Caco-2 (cell line): ENCODE measurements around the gene STPG2. TPM values are rescaled to one million over a fixed set of nuclear protein-coding genes. Genes with fewer than 3 reads are reported as not detected.
"Not testable (repeated sequence)": the region's sequence is repeated elsewhere in the genome, so short reads cannot be mapped to it uniquely, and the experiment has no call there.

Experiments used
- BruUV-seq: library from RNA; stranded (reverse); fragments of 400-500 nt; replicated peaks from 2 replicates; lab custom pipeline; 2021; lab: Mats Ljungman, UMichigan
- CTCF ChIA-PET: fragments of 300-600 bp; sonication (Branson Sonifier 250); formaldehyde crosslinking; loops from one replicate; lab custom pipeline; 2022; ENCODE audit warnings: antibody characterized with exemption; lab: Charles Lee
- POLR2A ChIA-PET: fragments of 300-600 bp; sonication (Branson Sonifier 250); formaldehyde crosslinking; loops from one replicate; lab custom pipeline; 2022; ENCODE audit warnings: antibody characterized with exemption; lab: Charles Lee
- DNase-seq, 2 experiments: peaks; one replicate each; pipeline versions ENCODE4 v3.0.0 to v3.0.0-alpha.2; 2020 to 2022
- H3K27me3 ChIP-seq: replicated peaks from 2 replicates; pipeline ENCODE4 v1.6.0; 2011; ENCODE audit warnings: low read length; ENCODE audit not compliant: control insufficient read depth, insufficient read depth
- H3K36me3 ChIP-seq: 2 replicates; pipeline ENCODE4 v1.5.1; 2011; ENCODE audit warnings: low read length; ENCODE audit not compliant: control insufficient read depth, insufficient read depth
- H3K4me1 ChIP-seq: fragments of 250-450 bp; sonication (Bioruptor Pico); 2 replicates; pipeline ENCODE4 v1.5.1; 2020; ENCODE audit warnings: mild to moderate bottlenecking
- H3K4me3 ChIP-seq: 2 replicates; pipeline ENCODE4 v1.5.1; 2011; ENCODE audit warnings: low read depth, mild to moderate bottlenecking, control low read depth, low read length
- H3K9me3 ChIP-seq: fragments of 250-450 bp; sonication (Bioruptor Pico); 2 replicates; pipeline ENCODE4 v1.5.1; 2020; ENCODE audit warnings: mild to moderate bottlenecking, moderate library complexity
- H3K27ac Mint-ChIP-seq: one replicate; pipeline ENCODE4 v1.8.0; 2022; ENCODE audit warnings: mixed read lengths; ENCODE audit not compliant: unreplicated experiment
- H3K27me3 Mint-ChIP-seq: one replicate; pipeline ENCODE4 v1.8.0; 2022; ENCODE audit warnings: mixed read lengths; ENCODE audit not compliant: insufficient read depth, unreplicated experiment
- H3K36me3 Mint-ChIP-seq: one replicate; pipeline ENCODE4 v1.8.0; 2022; ENCODE audit warnings: mild to moderate bottlenecking, mixed read lengths; ENCODE audit not compliant: insufficient read depth, unreplicated experiment
- H3K4me1 Mint-ChIP-seq: one replicate; pipeline ENCODE4 v1.8.0; 2022; ENCODE audit warnings: low read depth, mixed read lengths; ENCODE audit not compliant: unreplicated experiment
- H3K4me3 Mint-ChIP-seq: one replicate; pipeline ENCODE4 v1.8.0; 2022; ENCODE audit warnings: mild to moderate bottlenecking, moderate library complexity, mixed read lengths; ENCODE audit not compliant: unreplicated experiment
- H3K9me3 Mint-ChIP-seq: one replicate; pipeline ENCODE4 v1.8.0; 2022; ENCODE audit warnings: mixed read lengths; ENCODE audit not compliant: unreplicated experiment
- intact Hi-C: fragments of 100-400 bp; cut with micrococcal nuclease; formaldehyde crosslinking; loops from one replicate; pipeline ENCODE4 v1.10.0; 2022; ENCODE audit not compliant: unreplicated experiment
- total RNA-seq: library from RNA; stranded (reverse); gene quantifications from 2 replicates; pipeline ENCODE4 v1.2.3, GENCODE V29; 2022
- TF ChIP-seq, protein P1 (sequence below), 2 experiments: fragments of 200-600 bp in 1 of 2; IDR thresholded peaks; 1 replicate in 1 of 2; 2 replicates in 1 of 2; pipeline versions ENCODE4 v1.5.1 to v1.8.0; 2011 to 2022; ENCODE audit warnings: antibody characterized with exemption in 1 of 2, control low read depth in 1 of 2, inconsistent platforms in 1 of 2, low read depth in 1 of 2, low read length in 1 of 2, mild to moderate bottlenecking in 1 of 2, moderate library complexity in 1 of 2; ENCODE audit not compliant: insufficient read depth in 1 of 2, severe bottlenecking in 1 of 2, unreplicated experiment in 1 of 2

The STPG2 gene
- total RNA-seq, 1 experiment from 2014 or later: not detected

DNA sequence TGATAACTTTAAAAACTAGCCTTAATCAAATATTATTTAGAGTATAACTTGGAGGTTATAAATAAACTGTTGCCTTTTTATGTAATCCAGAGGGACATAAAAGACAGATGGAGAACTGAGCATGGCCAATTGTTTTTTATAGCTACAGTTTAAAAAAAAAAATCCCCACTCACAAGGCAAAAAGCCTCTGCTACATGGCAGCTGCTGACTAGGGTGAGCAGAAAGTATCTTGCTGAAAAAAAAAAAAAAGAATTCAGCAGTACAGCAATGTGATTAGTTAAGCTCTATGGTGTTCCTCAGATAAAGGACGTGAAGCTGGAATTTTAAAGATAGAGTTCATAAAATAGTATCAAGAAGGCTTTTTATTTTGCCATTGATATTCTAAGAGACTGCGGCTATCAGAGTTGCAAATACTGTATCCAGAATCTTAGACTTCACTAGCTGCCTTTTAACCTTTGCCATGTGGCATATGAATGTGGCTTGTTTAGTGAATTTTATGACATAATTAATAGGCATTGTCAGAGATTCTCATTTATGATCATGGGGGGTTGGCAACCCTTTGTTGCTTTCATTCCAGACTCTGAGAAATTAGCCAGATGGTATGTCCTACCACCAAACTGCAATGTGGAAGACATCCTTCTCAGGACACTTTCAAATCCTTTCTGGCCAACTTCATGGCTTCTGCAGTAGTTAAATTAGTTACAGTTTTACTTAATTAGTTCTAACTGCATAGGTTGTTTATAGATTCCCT is 498.0 kb downstream of the STPG2 start:
- Mint-ChIP-seq H3K27me3 (no peaks in the 10 kb centered on the region), H3K27ac (no peak overlapping the region), H3K36me3 (no peaks in the 10 kb centered on the region), H3K4me3 (no peak overlapping the region), H3K9me3 (no peaks in the 10 kb centered on the region), H3K4me1 (no peaks in the 10 kb centered on the region)
- POLR2A ChIA-PET: no interaction called here
- no peak overlapping the region for H3K4me3 ChIP-seq
- no peaks in the 10 kb centered on the region for H3K9me3 ChIP-seq
- no peaks in the 10 kb centered on the region for H3K27me3 ChIP-seq
- no TSS peak for BruUV-seq
- intact Hi-C loops: no loop called here
- no peaks in the 10 kb centered on the region for H3K4me1 ChIP-seq
- CTCF ChIA-PET: no interaction called here
- TF ChIP-seq, protein P1, sequence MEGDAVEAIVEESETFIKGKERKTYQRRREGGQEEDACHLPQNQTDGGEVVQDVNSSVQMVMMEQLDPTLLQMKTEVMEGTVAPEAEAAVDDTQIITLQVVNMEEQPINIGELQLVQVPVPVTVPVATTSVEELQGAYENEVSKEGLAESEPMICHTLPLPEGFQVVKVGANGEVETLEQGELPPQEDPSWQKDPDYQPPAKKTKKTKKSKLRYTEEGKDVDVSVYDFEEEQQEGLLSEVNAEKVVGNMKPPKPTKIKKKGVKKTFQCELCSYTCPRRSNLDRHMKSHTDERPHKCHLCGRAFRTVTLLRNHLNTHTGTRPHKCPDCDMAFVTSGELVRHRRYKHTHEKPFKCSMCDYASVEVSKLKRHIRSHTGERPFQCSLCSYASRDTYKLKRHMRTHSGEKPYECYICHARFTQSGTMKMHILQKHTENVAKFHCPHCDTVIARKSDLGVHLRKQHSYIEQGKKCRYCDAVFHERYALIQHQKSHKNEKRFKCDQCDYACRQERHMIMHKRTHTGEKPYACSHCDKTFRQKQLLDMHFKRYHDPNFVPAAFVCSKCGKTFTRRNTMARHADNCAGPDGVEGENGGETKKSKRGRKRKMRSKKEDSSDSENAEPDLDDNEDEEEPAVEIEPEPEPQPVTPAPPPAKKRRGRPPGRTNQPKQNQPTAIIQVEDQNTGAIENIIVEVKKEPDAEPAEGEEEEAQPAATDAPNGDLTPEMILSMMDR (IDR thresholded peaks at IDR 0.05; ENCODE audit: insufficient read depth in 1 of 2, low read depth in 1 of 2, low read length in 1 of 2, severe bottlenecking in 1 of 2, unreplicated experiment in 1 of 2): no peak
- DNase-seq: no peak
- no peaks in the 10 kb centered on the region for H3K36me3 ChIP-seq

DNA sequence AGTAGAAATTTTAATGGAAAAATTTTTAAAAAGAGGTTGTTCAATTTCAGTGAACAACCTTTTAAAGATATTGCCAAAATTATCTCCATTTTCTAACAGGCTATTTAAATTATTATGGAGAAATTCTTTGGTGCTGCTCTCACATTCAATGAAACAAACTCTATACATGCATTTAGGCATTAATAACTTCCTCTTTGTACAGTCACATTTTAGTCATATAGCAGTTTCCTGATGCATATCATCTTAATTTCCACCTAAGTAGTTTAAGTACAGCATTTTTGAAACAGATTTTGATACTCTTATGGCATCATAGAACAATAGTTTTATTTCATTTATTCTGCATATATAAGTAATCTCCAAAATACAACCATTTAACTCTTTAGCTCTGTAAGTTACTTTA is 500.1 kb downstream of the STPG2 start:
- no peaks in the 10 kb centered on the region for H3K9me3 ChIP-seq
- CTCF ChIA-PET: no interaction called here
- no peak overlapping the region for H3K27ac Mint-ChIP-seq
- H3K4me1 Mint-ChIP-seq: no peaks in the 10 kb centered on the region
- no peaks in the 10 kb centered on the region for H3K36me3 ChIP-seq
- no peaks in the 10 kb centered on the region for H3K27me3 ChIP-seq
- BruUV-seq: no TSS peak
- no peak overlapping the region for H3K4me3 ChIP-seq
- intact Hi-C loops: no loop called here
- no peaks in the 10 kb centered on the region for H3K27me3 Mint-ChIP-seq
- DNase-seq: no peak
- H3K4me1 ChIP-seq: no peaks in the 10 kb centered on the region
- POLR2A ChIA-PET: no interaction called here
- TF ChIP-seq, protein P1 (IDR thresholded peaks at IDR 0.05; ENCODE audit: insufficient read depth in 1 of 2, low read depth in 1 of 2, low read length in 1 of 2, severe bottlenecking in 1 of 2, unreplicated experiment in 1 of 2): no peak
- H3K4me3 Mint-ChIP-seq: no peak overlapping the region
- no peaks in the 10 kb centered on the region for H3K36me3 Mint-ChIP-seq
- no peaks in the 10 kb centered on the region for H3K9me3 Mint-ChIP-seq

DNA sequence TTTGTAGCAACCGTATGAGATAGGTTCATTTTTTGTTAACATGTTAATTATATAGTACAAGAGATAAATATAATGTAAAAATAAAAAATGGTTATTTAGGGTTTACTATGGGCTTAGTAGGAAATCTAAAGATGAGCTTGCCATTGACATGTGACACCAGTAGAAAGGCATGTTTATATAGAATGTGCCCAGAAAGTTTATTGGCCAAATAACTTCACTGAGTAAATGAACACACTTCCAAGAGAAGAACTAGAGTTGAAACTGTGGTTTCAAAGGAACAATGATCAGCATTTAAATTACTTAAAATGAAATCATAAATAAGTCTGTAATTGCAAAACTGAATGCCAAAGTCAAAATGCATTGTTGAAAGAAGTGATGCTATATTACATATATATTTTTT is 503.3 kb downstream of the STPG2 start:
- Mint-ChIP-seq H3K4me1 (no peaks in the 10 kb centered on the region), H3K27ac (no peak overlapping the region), H3K9me3 (no peaks in the 10 kb centered on the region), H3K4me3 (no peak overlapping the region), H3K27me3 (no peaks in the 10 kb centered on the region), H3K36me3 (no peaks in the 10 kb centered on the region)
- no TSS peak for BruUV-seq
- Histone ChIP-seq H3K4me1 (no peaks in the 10 kb centered on the region), H3K36me3 (no peaks in the 10 kb centered on the region), H3K9me3 (no peaks in the 10 kb centered on the region), H3K27me3 (no peaks in the 10 kb centered on the region), H3K4me3 (no peak overlapping the region)
- no peak for DNase-seq
- ChIA-PET CTCF (no interaction called here), POLR2A (no interaction called here)
- TF ChIP-seq, protein P1 (IDR thresholded peaks at IDR 0.05; ENCODE audit: insufficient read depth in 1 of 2, low read depth in 1 of 2, low read length in 1 of 2, severe bottlenecking in 1 of 2, unreplicated experiment in 1 of 2): no peak
- intact Hi-C loops: no loop called here

DNA sequence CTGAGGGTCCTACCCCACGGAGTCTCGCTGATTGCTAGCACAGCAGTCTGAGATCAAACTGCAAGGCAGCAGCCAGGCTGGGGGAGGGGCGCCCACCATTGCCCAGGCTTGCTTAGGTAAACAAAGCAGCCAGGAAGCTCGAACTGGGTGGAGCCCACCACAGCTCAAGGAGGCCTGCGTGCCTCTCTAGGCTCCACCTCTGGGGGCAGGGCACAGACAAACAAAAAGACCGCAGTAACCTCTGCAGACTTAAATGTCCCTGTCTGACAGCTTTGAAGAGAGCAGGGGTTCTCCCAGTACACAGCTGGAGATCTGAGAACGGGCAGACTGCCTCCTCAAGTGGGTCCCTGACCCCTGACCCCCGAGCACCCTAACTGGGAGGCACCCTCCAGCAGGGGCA is 509.4 kb downstream of the STPG2 start:
- H3K27ac Mint-ChIP-seq, H3K36me3 Mint-ChIP-seq, H3K4me1 Mint-ChIP-seq, POLR2A ChIA-PET, CTCF ChIA-PET, H3K9me3 Mint-ChIP-seq, H3K27me3 ChIP-seq, DNase-seq, H3K27me3 Mint-ChIP-seq, H3K4me1 ChIP-seq, H3K9me3 ChIP-seq, H3K36me3 ChIP-seq, BruUV-seq, H3K4me3 ChIP-seq, intact Hi-C loops: not testable (repeated sequence)
- peak overlapping the region; percentile 9 for H3K4me3 Mint-ChIP-seq
